Measurements from ENCODE around the gene PTRH1.

PTRH1 gene

DNA sequence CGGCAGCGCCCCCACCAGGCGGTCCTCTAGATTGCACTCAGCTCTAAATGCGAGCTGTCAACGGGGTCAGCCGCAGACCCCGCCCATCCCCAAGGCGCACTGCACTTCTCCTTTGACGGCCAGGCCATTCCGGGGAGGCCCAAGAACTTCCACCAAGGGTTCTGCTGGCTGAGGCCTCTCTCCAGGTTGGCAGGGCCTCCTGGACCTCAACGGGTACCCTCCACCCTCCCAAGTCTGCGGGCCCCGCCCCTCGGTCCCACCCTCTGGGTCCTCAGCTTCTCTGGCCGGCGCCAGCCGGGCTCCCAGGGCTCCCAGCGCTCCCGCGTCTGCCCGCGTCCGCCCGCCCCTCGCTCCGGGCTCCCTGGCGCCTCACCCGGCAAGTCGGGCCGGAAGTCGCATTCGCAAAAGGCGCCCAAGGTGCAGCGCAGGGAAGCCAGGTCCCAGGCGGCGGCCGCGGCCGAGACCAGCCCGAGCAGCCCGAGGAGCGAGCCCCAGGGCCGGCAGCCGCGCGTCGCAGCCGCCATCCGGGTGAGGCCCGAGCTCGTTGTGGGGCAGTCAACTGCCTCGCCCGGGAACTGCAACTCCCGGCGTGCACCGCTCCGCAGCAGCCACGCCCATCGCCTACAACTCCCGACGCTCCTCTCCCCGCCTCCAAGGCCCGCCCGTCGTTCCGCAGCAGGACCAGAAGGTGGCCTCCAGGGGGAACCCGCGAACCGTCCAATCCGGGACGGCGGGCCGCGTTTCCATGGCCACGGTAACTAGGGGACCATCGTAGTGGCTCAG lies 19.5 kb upstream of the PTRH1 start, which contains the start of gene TOR2A:
Gene TOR2A (minus strand): TSS at position 548 of the 783 bp plus-strand sequence. CDS start 24 bp downstream, at position 524.
- Histone ChIP-seq H3K9ac (peak within 1 kb of the TSS; percentile 80), H3K27me3 (ENCODE audit: insufficient read depth, low read depth) (no peaks in the 10 kb centered on the region), H3K79me2 (ENCODE audit: insufficient read depth, low read depth) (no peaks in the 10 kb centered on the region), H3K4me2 (peak within 1 kb of the TSS; percentile 93), H3K4me3 (IDR thresholded peaks at IDR 0.05; ENCODE audit: insufficient read depth, low read depth, low read length) (no peak within 1 kb of the TSS), H3K27ac (peak within 1 kb of the TSS; percentile 82), H2AFZ (ENCODE audit: low read depth) (peak within 1 kb of the TSS; percentile 87), H3K36me3 (ENCODE audit: insufficient read depth) (no peaks in the 10 kb centered on the region), H3K4me1 (ENCODE audit: low read depth, poor library complexity, severe bottlenecking) (peaks cover 19% of the 10 kb centered on the region), H4K20me1 (ENCODE audit: insufficient read depth) (no peaks in the 10 kb centered on the region)
- TF ChIP-seq, protein P1, sequence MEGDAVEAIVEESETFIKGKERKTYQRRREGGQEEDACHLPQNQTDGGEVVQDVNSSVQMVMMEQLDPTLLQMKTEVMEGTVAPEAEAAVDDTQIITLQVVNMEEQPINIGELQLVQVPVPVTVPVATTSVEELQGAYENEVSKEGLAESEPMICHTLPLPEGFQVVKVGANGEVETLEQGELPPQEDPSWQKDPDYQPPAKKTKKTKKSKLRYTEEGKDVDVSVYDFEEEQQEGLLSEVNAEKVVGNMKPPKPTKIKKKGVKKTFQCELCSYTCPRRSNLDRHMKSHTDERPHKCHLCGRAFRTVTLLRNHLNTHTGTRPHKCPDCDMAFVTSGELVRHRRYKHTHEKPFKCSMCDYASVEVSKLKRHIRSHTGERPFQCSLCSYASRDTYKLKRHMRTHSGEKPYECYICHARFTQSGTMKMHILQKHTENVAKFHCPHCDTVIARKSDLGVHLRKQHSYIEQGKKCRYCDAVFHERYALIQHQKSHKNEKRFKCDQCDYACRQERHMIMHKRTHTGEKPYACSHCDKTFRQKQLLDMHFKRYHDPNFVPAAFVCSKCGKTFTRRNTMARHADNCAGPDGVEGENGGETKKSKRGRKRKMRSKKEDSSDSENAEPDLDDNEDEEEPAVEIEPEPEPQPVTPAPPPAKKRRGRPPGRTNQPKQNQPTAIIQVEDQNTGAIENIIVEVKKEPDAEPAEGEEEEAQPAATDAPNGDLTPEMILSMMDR (conservative IDR thresholded peaks at IDR 0.05; ENCODE audit: low read depth, low read length): peak; percentile 18

DNA sequence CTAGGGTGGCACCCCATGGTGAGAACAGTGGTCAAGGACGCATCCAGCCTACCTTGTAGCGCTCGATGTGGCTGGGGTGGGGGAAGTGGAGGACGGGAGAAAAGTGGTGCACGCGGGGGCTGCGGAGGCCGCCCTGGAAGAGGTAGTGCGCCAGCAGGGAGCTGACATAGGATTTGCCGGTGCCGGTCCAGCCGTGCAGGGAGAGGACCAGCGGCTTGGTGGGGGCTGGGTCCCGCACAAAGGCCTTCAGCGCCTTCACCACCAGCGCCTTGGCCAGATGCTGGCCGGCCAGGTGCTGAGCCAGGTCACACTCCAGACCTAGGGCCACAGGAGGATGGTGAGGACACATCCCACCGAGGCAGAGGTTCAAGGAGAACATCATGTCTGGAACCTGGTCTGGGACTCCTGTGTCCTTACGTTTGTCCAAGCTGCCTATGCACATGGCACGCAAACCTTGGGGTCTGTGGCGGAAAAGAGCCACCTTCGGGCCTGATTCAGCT lies 18.8 kb upstream of the PTRH1 start:
- peak overlapping the region; percentile 82 for H3K27ac ChIP-seq
- H3K4me2 ChIP-seq: peak overlapping the region; percentile 93
- H3K4me3 ChIP-seq (IDR thresholded peaks at IDR 0.05; ENCODE audit: insufficient read depth, low read depth, low read length): no peak overlapping the region
- no peaks in the 10 kb centered on the region for H3K79me2 ChIP-seq (ENCODE audit: insufficient read depth, low read depth)
- peaks cover 19% of the 10 kb centered on the region for H3K4me1 ChIP-seq (ENCODE audit: low read depth, poor library complexity, severe bottlenecking)
- peak overlapping the region; percentile 87 for H2AFZ ChIP-seq (ENCODE audit: low read depth)
- no peaks in the 10 kb centered on the region for H3K27me3 ChIP-seq (ENCODE audit: insufficient read depth, low read depth)
- H3K36me3 ChIP-seq (ENCODE audit: insufficient read depth): no peaks in the 10 kb centered on the region
- peak overlapping the region; percentile 80 for H3K9ac ChIP-seq
- TF ChIP-seq, protein P1 (conservative IDR thresholded peaks at IDR 0.05; ENCODE audit: low read depth, low read length): peak; percentile 95; the same call in 1 of the 2 replicates
- H4K20me1 ChIP-seq (ENCODE audit: insufficient read depth): no peaks in the 10 kb centered on the region

DNA sequence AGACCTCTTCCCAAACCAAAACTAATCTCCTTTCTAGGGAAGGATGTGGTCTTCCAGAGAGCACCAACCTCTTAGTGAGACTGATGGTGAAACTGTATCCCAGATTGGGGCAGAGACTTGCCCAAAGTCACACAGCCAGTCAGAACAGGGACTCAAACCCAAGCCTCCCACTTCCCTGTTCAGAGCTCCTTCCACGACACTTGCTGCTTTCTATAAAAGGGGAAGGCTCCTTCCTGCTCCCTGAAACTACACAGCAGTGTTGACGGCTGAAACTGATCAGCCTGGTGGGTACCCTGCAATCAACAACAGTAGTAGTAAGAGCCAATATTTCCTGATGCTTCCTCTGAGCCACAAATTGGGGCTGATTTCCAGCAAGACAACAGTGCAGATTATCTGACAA lies 18.2 kb upstream of the PTRH1 start:
- no peaks in the 10 kb centered on the region for H4K20me1 ChIP-seq (ENCODE audit: insufficient read depth)
- no peaks in the 10 kb centered on the region for H3K36me3 ChIP-seq (ENCODE audit: insufficient read depth)
- H3K4me3 ChIP-seq (IDR thresholded peaks at IDR 0.05; ENCODE audit: insufficient read depth, low read depth, low read length): no peak overlapping the region
- no peaks in the 10 kb centered on the region for H3K79me2 ChIP-seq (ENCODE audit: insufficient read depth, low read depth)
- H3K27ac ChIP-seq: no peak overlapping the region
- H2AFZ ChIP-seq (ENCODE audit: low read depth): no peak overlapping the region
- TF ChIP-seq, protein P1 (conservative IDR thresholded peaks at IDR 0.05; ENCODE audit: low read depth, low read length): no peak
- H3K4me2 ChIP-seq: no peak overlapping the region
- no peak overlapping the region for H3K9ac ChIP-seq
- peaks cover 19% of the 10 kb centered on the region for H3K4me1 ChIP-seq (ENCODE audit: low read depth, poor library complexity, severe bottlenecking)
- no peaks in the 10 kb centered on the region for H3K27me3 ChIP-seq (ENCODE audit: insufficient read depth, low read depth)

DNA sequence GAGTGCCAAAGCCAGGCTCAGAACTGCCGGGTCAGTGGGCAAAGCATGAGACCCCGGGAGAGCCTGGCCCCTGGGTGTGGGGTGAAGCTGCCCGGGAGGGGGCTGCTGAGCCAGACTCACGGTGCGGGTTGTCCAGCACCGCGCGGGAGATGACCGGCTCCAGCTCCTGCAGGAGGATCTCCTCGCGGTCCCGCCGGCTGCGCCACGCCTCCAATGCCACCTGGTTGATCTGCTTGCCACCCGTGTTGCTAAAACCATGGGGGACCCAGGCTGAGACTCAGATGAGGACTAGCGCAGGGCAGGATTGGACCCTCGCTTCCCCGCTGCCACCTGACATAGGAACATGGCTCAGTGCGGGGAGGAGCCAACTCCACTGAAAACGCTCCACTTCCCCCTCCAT lies 17.0 kb upstream of the PTRH1 start:
- Histone ChIP-seq H3K79me2 (ENCODE audit: insufficient read depth, low read depth) (no peaks in the 10 kb centered on the region), H3K4me2 (no peak overlapping the region), H2AFZ (ENCODE audit: low read depth) (no peak overlapping the region), H3K9ac (no peak overlapping the region), H3K27me3 (ENCODE audit: insufficient read depth, low read depth) (no peaks in the 10 kb centered on the region), H3K4me1 (ENCODE audit: low read depth, poor library complexity, severe bottlenecking) (peaks cover 19% of the 10 kb centered on the region), H3K27ac (no peak overlapping the region), H3K4me3 (IDR thresholded peaks at IDR 0.05; ENCODE audit: insufficient read depth, low read depth, low read length) (no peak overlapping the region), H4K20me1 (ENCODE audit: insufficient read depth) (no peaks in the 10 kb centered on the region), H3K36me3 (ENCODE audit: insufficient read depth) (no peaks in the 10 kb centered on the region)
- TF ChIP-seq, protein P1 (conservative IDR thresholded peaks at IDR 0.05; ENCODE audit: low read depth, low read length): no peak

Measured in KMS-11 (cell line).